HCT116 (cell line): ENCODE results near the gene RBPMS2. TPM values are rescaled to one million over a fixed set of nuclear protein-coding genes. Genes with fewer than 3 reads are reported as not detected.

ENCODE experiments used
- ATAC-seq: fragments of 200-7000 bp; cut with Tn5 transposase; 2 replicates; pipeline ENCODE4 v1.9.1; 2020; ENCODE audit warnings: mild to moderate bottlenecking, moderate library complexity
- BruUV-seq: library from RNA; stranded (reverse); fragments of 400-500 nt; replicated peaks from 2 replicates; lab custom pipeline; 2021; lab: Mats Ljungman, UMichigan
- CTCF ChIA-PET: fragments of 300-600 bp; sonication (Branson Sonifier 250); formaldehyde crosslinking; loops from one replicate; lab custom pipeline; 2021; ENCODE audit warnings: antibody characterized with exemption; lab: Charles Lee
- POLR2A ChIA-PET: fragments of 300-600, 350-600 bp; sonication (Branson Sonifier 250); formaldehyde crosslinking; loops from one replicate; lab custom pipeline; 2021; ENCODE audit warnings: antibody characterized with exemption; lab: Charles Lee
- RAD21 ChIA-PET, 2 experiments: fragments of 300-600 bp; sonication (Branson Sonifier 250); formaldehyde crosslinking; loops; one replicate each; lab custom pipeline; 2023; ENCODE audit warnings: low total read pairs in 2 of 2; ENCODE audit not compliant: uncharacterized antibody in 2 of 2, unreplicated experiment in 2 of 2, low non-redundant PET in 1 of 2; lab: Charles Lee
- DNase-seq: peaks from one replicate; pipeline ENCODE4 v3.0.0-alpha.2; 2010; ENCODE audit warnings: low read depth, low spot score
- H2AFZ ChIP-seq: fragments of 200-600 bp; shearing (Covaris generic), sonication (generic); 2 replicates; pipeline ENCODE4 v1.6.1; 2017; ENCODE audit warnings: low read depth, mixed run types, mixed read lengths, antibody characterized with exemption, low read length; ENCODE audit not compliant: poor library complexity, severe bottlenecking
- H3K27ac ChIP-seq: 2 replicates; pipeline ENCODE4 v1.5.1; 2012; ENCODE audit warnings: low read depth, low read length
- H3K27me3 ChIP-seq: fragments of 200-600 bp; sonication (generic); 2 replicates; pipeline ENCODE4 v1.6.1; 2016; ENCODE audit warnings: mixed run types, low read length, mixed read lengths; ENCODE audit not compliant: insufficient read depth
- H3K36me3 ChIP-seq, 2 experiments: fragments of 200-500 bp in 1 of 2; fragments of 200-600 bp in 1 of 2; sonication (Bioruptor generic) in 1 of 2; sonication (generic) in 1 of 2; 2 replicates each; pipeline versions ENCODE4 v1.5.1 to v1.6.1; 2014 to 2016; ENCODE audit warnings: low read length in 2 of 2, inconsistent platforms in 1 of 2, mixed read lengths in 1 of 2, mixed run types in 1 of 2; ENCODE audit not compliant: insufficient read depth in 2 of 2, control insufficient read depth in 1 of 2
- H3K4me1 ChIP-seq, 2 experiments: fragments of 200-600 bp in 1 of 2; sonication (generic) in 1 of 2; 2 replicates each; pipeline versions ENCODE4 v1.5.1 to v1.6.1; 2012 to 2017; ENCODE audit warnings: low read length in 2 of 2, inconsistent platforms in 1 of 2, mild to moderate bottlenecking in 1 of 2, mixed read lengths in 1 of 2, mixed run types in 1 of 2, moderate library complexity in 1 of 2; ENCODE audit not compliant: insufficient read depth in 2 of 2, control insufficient read depth in 1 of 2
- H3K4me2 ChIP-seq: fragments of 200-600 bp; sonication (generic); 2 replicates; pipeline ENCODE4 v1.6.1; 2017; ENCODE audit warnings: mixed run types, low read length, mixed read lengths
- H3K4me3 ChIP-seq, 2 experiments: fragments of 200-600 bp in 1 of 2; sonication (generic) in 1 of 2; replicated peaks in 1 of 2; 2 replicates each; pipeline ENCODE4 v1.5.1; 2011 to 2016; ENCODE audit warnings: low read length in 2 of 2, control low read depth in 1 of 2, low read depth in 1 of 2, mild to moderate bottlenecking in 1 of 2, mixed read lengths in 1 of 2, mixed run types in 1 of 2
- H3K79me2 ChIP-seq: fragments of 200-600 bp; sonication (generic); 2 replicates; pipeline ENCODE4 v1.6.1; 2017; ENCODE audit warnings: mild to moderate bottlenecking, mixed run types, low read length, moderate library complexity, mixed read lengths; ENCODE audit not compliant: insufficient read depth
- H3K9ac ChIP-seq: fragments of 200-600 bp; sonication (generic); 2 replicates; pipeline ENCODE4 v1.6.1; 2016; ENCODE audit warnings: low read length, mixed read lengths
- H3K9me2 ChIP-seq: fragments of 200-600 bp; sonication (generic), shearing (Covaris generic); 2 replicates; pipeline ENCODE4 v1.6.1; 2017; ENCODE audit warnings: mixed run types, mild to moderate bottlenecking, moderate library complexity; ENCODE audit not compliant: insufficient read depth
- H3K9me3 ChIP-seq, 2 experiments: fragments of 200-500 bp in 1 of 2; fragments of 200-600 bp in 1 of 2; sonication (Bioruptor generic) in 1 of 2; sonication (generic) in 1 of 2; 2 replicates each; pipeline ENCODE4 v1.6.1; 2014 to 2017; ENCODE audit warnings: low read length in 2 of 2, mixed read lengths in 2 of 2, inconsistent platforms in 1 of 2, low read depth in 1 of 2, mild to moderate bottlenecking in 1 of 2, mixed run types in 1 of 2, moderate library complexity in 1 of 2; ENCODE audit not compliant: control insufficient read depth in 1 of 2, insufficient read depth in 1 of 2
- H4K20me1 ChIP-seq: fragments of 200-600 bp; sonication (generic), shearing (Covaris generic); 2 replicates; pipeline ENCODE4 v1.6.1; 2017; ENCODE audit warnings: mixed run types, mild to moderate bottlenecking, moderate library complexity; ENCODE audit not compliant: insufficient read depth
- CEBPB ChIP-seq: IDR thresholded peaks from 2 replicates; pipeline ENCODE4 v1.6.1; 2012; ENCODE audit warnings: low read depth
- ELF1 ChIP-seq: IDR thresholded peaks from 2 replicates; pipeline ENCODE4 v1.6.1; 2012; ENCODE audit warnings: low read depth, borderline replicate concordance
- EZH2phosphoT487 ChIP-seq: fragments of 200-600 bp; IDR thresholded peaks from 2 replicates; pipeline ENCODE4 v1.6.1; 2018; ENCODE audit warnings: antibody characterized with exemption, borderline replicate concordance
- FOSL1 ChIP-seq: IDR thresholded peaks from 2 replicates; pipeline ENCODE4 v1.6.1; 2012; ENCODE audit warnings: low read depth
- JUND ChIP-seq: IDR thresholded peaks from 2 replicates; pipeline ENCODE4 v1.6.1; 2012
- POLR2AphosphoS5 ChIP-seq: IDR thresholded peaks from 2 replicates; pipeline ENCODE4 v1.6.1; 2011; ENCODE audit warnings: mild to moderate bottlenecking, low read depth, low read length, moderate library complexity
- SIN3A ChIP-seq: IDR thresholded peaks from 2 replicates; pipeline ENCODE4 v1.6.1; 2012; ENCODE audit warnings: low read depth
- TCF7L2 ChIP-seq: IDR thresholded peaks from 2 replicates; pipeline ENCODE4 v1.7.0; 2011; ENCODE audit warnings: borderline replicate concordance, inconsistent platforms; ENCODE audit not compliant: insufficient read depth, insufficient read length; ENCODE audit errors: extremely low read depth
- ZFX ChIP-seq: fragments of 450-650 bp; IDR thresholded peaks from 2 replicates; pipeline ENCODE4 v1.6.1; 2017
- ZNF274 ChIP-seq: fragments of 200-500 bp; sonication (Bioruptor generic); IDR thresholded peaks from 2 replicates; pipeline ENCODE4 v1.6.1; 2014; ENCODE audit warnings: mild to moderate bottlenecking, low read depth, low read length, inconsistent platforms
- intact Hi-C: fragments of 100-400 bp; cut with micrococcal nuclease; formaldehyde crosslinking; loops from 2 replicates; pipeline ENCODE4 v1.10.0; 2022
- total RNA-seq: library from RNA; stranded (reverse); gene quantifications from one replicate; pipeline ENCODE4 v1.2.1, GENCODE V29; 2021; ENCODE audit not compliant: unreplicated experiment
- TF ChIP-seq, protein P1 (sequence below), 3 experiments: fragments of 200-600 bp in 1 of 3; sonication (generic) in 1 of 3; IDR thresholded peaks in 2 of 3; conservative IDR thresholded peaks in 1 of 3; 2 replicates each; pipeline ENCODE4 v1.5.1; 2012 to 2017; ENCODE audit warnings: low read depth in 2 of 3, low read length in 2 of 3, antibody characterized with exemption in 1 of 3, borderline replicate concordance in 1 of 3, control low read depth in 1 of 3, mild to moderate bottlenecking in 1 of 3, mixed read lengths in 1 of 3, mixed run types in 1 of 3, moderate library complexity in 1 of 3; ENCODE audit not compliant: insufficient read depth in 1 of 3

Gene RBPMS2
- total RNA-seq, 1 experiment from 2014 or later = 11.6 TPM

DNA sequence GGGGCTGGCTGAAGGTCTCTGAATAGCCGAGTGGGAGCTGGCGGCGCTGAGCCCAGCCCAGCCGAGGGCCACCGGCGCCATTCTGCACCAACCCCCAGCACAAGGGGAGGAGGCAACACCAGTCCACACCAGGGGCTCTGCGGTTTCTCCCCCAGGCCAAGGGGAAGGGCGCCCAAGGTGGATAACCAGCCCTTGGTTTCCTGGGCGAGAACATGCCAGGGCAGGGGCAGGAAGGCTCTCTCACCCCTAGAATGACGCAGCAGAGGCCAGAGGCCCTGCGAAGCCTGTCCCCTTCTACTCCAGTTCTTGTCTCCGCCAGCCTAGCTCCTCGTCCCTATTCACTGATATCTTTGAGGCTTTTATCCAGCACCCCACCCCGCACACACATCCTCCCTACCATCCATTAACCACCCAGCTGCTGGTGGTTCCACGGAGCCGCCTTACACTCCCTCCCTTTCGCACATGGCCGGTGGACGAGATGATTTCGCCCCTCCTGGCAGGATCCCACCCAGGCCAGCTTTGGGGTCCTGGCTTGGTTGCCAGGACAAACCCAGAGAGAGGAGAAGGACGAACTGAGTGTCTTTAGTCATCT, 1.3 kb downstream of the RBPMS2 start:
- no peak overlapping the region for H2AFZ ChIP-seq
- ChIA-PET POLR2A (interaction anchor here (0.7 kb wide), 1 partner anchor 9 kb away, joined by 3 read pairs; no protein-coding TSS in a partner anchor), RAD21 (no interaction called here), CTCF (no interaction called here)
- DNase-seq (no peak), ATAC-seq (no peak)
- H3K4me2 ChIP-seq = peak overlapping the region; percentile 88
- H3K9ac ChIP-seq = peak overlapping the region; percentile 71
- TF ChIP-seq EZH2phosphoT487 = no peak
- TF ChIP-seq JUND = no peak
- no peak for TF ChIP-seq ELF1
- no peak for TF ChIP-seq CEBPB
- TF ChIP-seq ZNF274 = no peak
- TF ChIP-seq, protein P1, sequence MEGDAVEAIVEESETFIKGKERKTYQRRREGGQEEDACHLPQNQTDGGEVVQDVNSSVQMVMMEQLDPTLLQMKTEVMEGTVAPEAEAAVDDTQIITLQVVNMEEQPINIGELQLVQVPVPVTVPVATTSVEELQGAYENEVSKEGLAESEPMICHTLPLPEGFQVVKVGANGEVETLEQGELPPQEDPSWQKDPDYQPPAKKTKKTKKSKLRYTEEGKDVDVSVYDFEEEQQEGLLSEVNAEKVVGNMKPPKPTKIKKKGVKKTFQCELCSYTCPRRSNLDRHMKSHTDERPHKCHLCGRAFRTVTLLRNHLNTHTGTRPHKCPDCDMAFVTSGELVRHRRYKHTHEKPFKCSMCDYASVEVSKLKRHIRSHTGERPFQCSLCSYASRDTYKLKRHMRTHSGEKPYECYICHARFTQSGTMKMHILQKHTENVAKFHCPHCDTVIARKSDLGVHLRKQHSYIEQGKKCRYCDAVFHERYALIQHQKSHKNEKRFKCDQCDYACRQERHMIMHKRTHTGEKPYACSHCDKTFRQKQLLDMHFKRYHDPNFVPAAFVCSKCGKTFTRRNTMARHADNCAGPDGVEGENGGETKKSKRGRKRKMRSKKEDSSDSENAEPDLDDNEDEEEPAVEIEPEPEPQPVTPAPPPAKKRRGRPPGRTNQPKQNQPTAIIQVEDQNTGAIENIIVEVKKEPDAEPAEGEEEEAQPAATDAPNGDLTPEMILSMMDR (IDR thresholded peaks at IDR 0.05 in 2 of 3, conservative IDR thresholded peaks at IDR 0.05 in 1 of 3; ENCODE audit: borderline replicate concordance in 1 of 3, insufficient read depth in 1 of 3, low read depth in 2 of 3, low read length in 2 of 3) = no peak
- no peak for TF ChIP-seq TCF7L2
- no peak for TF ChIP-seq ZFX
- no peak for TF ChIP-seq POLR2AphosphoS5
- TF ChIP-seq FOSL1 = no peak
- no peak for TF ChIP-seq SIN3A
- H3K79me2 ChIP-seq = no peaks in the 10 kb centered on the region
- intact Hi-C loops = no loop called here
- no peak overlapping the region; the same call in 1 of the 2 replicates for H3K27ac ChIP-seq
- H4K20me1 ChIP-seq = no peaks in the 10 kb centered on the region
- no peaks in the 10 kb centered on the region for H3K27me3 ChIP-seq
- no peaks in the 10 kb centered on the region for H3K36me3 ChIP-seq
- TSS peak; percentile 56 for BruUV-seq
- H3K9me3 ChIP-seq = no peaks in the 10 kb centered on the region
- peak overlapping the region; percentile 40 to 66 for H3K4me3 ChIP-seq
- peaks cover 2 to 34% of the 10 kb centered on the region in 2 experiments; a peak in 3 of 4 replicates for H3K4me1 ChIP-seq
- H3K9me2 ChIP-seq = no peaks in the 10 kb centered on the region
